Measurements from ENCODE around the gene CPHXL.
A peak's percentile ranks its signal among the peaks of the same experiment; 100 is the strongest.

CPHXL gene
- 0 reads per million in 9 experiments for total RNA-seq

DNA sequence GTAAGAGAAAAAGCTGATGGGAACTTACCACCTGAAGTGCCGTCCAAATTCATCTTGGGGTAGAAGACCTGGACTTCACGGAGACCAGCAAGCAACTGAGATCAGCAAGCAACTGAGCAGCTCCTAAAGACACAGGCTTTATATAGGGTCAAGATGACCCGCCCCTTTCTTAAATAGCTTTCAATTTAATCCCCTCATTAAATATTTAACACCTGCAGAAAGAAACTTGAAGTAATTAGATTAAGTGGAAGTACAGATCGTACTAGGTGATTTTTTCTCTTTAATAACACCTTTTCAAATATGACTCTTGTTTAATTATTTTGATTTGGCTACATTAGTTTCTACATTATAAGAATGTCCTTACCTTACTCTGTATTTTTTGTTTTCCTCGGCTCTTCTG is at the start of gene CPHXL:
CPHXL (minus strand) TSS at position 101 of the 400 bp plus-strand sequence; CDS start at position 53, 48 bp downstream.
- Mint-ChIP-seq H3K4me3 (no peak within 1 kb of the TSS), H3K27me3 (peaks cover 7 to 12% of the 10 kb centered on the region in 2 donors), H3K27ac (no peak within 1 kb of the TSS), H3K9me3 (peaks cover 0 to 9% of the 10 kb centered on the region in 2 donors), H3K4me1 (ENCODE audit: low read depth in 2 of 2) (no peaks in the 10 kb centered on the region), H3K36me3 (ENCODE audit: insufficient read depth) (no peaks in the 10 kb centered on the region)
- ATAC-seq (replicated peaks) (no peak), DNase-seq (no peak)

DNA sequence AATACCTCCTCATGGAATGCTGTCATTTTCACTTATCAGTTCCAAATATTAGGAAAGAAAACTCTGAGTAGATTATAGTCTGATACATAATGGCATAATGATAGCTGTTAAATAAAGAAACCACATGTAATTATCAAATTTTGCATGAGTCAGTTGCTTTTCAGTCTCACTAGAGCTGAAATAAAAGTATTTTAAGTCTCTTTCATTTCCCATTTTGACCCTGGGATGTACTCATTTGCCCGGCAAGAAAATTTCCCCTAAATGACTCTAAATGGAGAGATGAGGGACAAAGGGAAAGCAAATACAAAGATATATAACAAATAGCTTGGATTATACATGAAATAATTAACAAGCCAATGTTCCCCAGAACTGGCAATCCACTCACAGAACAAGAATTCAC is 47.9 kb upstream of the CPHXL start:
- no peaks in the 10 kb centered on the region for H3K4me1 Mint-ChIP-seq (ENCODE audit: low read depth in 2 of 2)
- peaks cover 34 to 52% of the 10 kb centered on the region in 2 donors for H3K27me3 Mint-ChIP-seq
- H3K36me3 Mint-ChIP-seq (ENCODE audit: insufficient read depth) = no peaks in the 10 kb centered on the region
- ATAC-seq (replicated peaks) = no peak
- H3K9me3 Mint-ChIP-seq = no peaks in the 10 kb centered on the region
- no peak for DNase-seq
- H3K4me3 Mint-ChIP-seq = no peak overlapping the region
- no peak overlapping the region for H3K27ac Mint-ChIP-seq

DNA sequence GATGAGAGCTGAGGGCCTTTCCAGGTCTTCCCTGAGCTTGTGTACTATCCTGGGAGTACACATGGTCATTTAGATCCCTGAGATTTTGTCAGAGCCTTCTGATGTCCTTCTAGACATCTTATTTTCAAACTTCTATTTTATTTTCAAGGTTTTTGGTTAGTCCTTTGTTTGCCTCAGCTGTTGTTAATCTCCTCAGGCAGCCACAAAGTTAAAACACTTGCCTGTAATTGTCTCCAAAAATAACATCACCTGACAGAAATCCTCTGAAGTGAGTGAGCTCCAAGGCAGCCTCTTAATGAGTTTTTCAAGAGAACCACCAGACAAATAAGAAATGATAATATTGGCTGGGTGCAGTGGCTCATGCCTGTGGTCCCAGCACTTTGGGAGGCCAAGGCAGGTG is 43.8 kb upstream of the CPHXL start:
- ATAC-seq (replicated peaks) (no peak), DNase-seq (no peak)
- H3K36me3 Mint-ChIP-seq (ENCODE audit: insufficient read depth) = peaks cover 2% of the 10 kb centered on the region
- no peaks in the 10 kb centered on the region for H3K4me1 Mint-ChIP-seq (ENCODE audit: low read depth in 2 of 2)
- H3K9me3 Mint-ChIP-seq = no peaks in the 10 kb centered on the region
- H3K27me3 Mint-ChIP-seq = peaks cover 12 to 24% of the 10 kb centered on the region in 2 donors
- H3K4me3 Mint-ChIP-seq = no peak overlapping the region
- no peak overlapping the region for H3K27ac Mint-ChIP-seq

DNA sequence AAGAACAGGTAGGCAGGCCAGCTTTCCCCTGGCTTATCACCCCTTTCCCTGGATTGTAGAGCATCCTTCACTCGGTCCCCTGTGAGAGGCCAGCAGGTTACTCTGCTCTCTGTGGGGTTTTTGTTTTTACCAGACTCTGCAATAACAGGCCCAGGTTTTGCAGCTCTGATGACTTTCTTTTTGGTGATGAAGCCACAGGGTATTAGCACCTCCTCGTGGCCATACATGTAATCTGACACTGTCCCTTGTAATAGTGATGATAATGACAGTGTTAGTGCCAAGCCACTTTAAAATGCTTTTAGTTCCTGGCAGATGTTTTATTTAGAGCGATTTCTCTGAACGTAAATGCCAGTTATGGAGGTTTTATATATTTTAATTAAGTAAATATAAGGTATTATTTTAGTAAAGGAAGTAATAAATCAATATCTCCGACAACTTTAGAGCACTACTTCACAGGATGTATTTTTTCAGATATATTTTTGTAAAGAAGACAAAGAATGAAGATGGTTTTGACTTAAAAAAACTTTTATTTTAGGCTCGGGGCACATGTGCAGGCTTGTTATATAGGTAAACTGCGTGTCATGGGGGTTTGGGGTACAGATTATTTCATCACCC is 38.0 kb upstream of the CPHXL start:
- Mint-ChIP-seq H3K9me3 (no peaks in the 10 kb centered on the region), H3K27me3 (peaks cover 11 to 16% of the 10 kb centered on the region in 2 donors), H3K27ac (no peak overlapping the region), H3K36me3 (ENCODE audit: insufficient read depth) (peaks cover 2% of the 10 kb centered on the region), H3K4me3 (no peak overlapping the region), H3K4me1 (ENCODE audit: low read depth in 2 of 2) (no peaks in the 10 kb centered on the region)
- peak; percentile 45 to 61 (median 51) for DNase-seq
- peak; percentile 99 for ATAC-seq (replicated peaks)

DNA sequence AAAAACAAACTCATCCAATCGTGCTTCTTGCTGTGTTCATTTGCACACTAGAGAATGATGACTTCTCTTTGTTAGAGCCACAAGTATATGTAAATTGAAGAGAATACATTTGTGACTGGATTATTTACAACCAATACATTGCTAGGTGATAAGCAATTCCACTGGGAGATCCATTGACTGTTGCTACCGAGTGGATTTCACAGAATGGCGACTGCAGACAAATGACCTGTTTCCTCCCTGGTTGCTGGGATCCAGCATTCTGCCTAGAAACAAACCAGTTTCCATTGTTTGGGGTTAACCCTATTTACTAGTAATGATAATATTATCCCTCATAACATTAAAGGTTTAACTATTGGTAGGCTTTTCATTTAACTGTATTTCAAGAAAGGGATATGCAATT is 36.9 kb upstream of the CPHXL start:
- Mint-ChIP-seq H3K27me3 (peaks cover 11 to 16% of the 10 kb centered on the region in 2 donors), H3K4me1 (ENCODE audit: low read depth in 2 of 2) (peaks cover 2% of the 10 kb centered on the region in 2 donors)

DNA sequence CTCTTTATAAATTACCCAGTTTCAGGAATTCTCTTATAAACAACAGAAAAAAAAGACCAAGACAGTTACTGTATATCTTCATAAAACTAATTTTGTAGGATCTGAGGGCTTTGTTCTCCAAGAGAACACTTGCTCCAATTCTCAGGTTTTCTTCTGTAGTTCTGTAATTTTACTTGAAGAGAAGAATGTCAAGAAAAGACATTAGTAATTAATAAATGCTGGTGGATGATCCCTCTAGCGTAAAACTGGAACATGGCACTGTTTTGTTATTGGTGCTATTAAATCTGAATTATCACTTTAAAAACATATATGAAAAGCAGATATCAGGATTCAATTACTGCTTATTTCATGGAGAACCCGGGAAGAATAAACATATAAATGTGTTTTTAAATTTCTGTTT is 36.5 kb upstream of the CPHXL start:
- Mint-ChIP-seq H3K4me1 (ENCODE audit: low read depth in 2 of 2) (peaks cover 2 to 4% of the 10 kb centered on the region in 2 donors), H3K36me3 (ENCODE audit: insufficient read depth) (no peaks in the 10 kb centered on the region), H3K27me3 (peaks cover 11 to 16% of the 10 kb centered on the region in 2 donors), H3K4me3 (no peak overlapping the region), H3K27ac (no peak overlapping the region), H3K9me3 (no peaks in the 10 kb centered on the region)
- DNase-seq = no peak
- ATAC-seq (replicated peaks) = no peak

More for the DNA sequence above, 36.9 kb upstream of the CPHXL start:
- H3K4me3 Mint-ChIP-seq = no peak overlapping the region
- no peak overlapping the region for H3K27ac Mint-ChIP-seq
- DNase-seq (no peak), ATAC-seq (replicated peaks) (no peak)
- H3K9me3 Mint-ChIP-seq = no peaks in the 10 kb centered on the region
- H3K36me3 Mint-ChIP-seq (ENCODE audit: insufficient read depth) = peaks cover 2% of the 10 kb centered on the region

DNA sequence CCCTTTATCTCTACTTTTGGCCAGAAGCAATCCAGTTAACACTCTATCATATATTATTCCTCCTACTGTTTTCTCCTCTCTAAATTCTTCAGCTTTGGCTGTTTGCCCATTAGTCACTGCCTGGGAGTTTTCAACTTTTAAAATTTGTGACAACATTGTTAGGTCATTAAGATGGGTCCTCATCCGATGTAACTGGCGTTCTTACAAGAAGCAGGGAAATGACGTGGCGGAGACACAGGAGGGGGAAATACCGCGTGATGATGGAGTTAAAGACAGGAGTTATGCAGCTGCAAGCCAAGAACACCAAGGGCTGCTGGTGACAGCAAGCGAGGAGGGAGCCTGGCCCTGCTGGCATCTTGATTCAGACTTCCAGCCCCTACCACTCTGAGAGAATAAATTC is 34.8 kb upstream of the CPHXL start:
- H3K4me3 Mint-ChIP-seq = no peak overlapping the region
- no peak overlapping the region for H3K27ac Mint-ChIP-seq
- H3K27me3 Mint-ChIP-seq = peaks cover 11 to 16% of the 10 kb centered on the region in 2 donors
- DNase-seq (no peak), ATAC-seq (replicated peaks) (no peak)
- H3K36me3 Mint-ChIP-seq (ENCODE audit: insufficient read depth) = no peaks in the 10 kb centered on the region
- no peaks in the 10 kb centered on the region for H3K9me3 Mint-ChIP-seq
- peaks cover 2 to 4% of the 10 kb centered on the region in 2 donors for H3K4me1 Mint-ChIP-seq (ENCODE audit: low read depth in 2 of 2)

DNA sequence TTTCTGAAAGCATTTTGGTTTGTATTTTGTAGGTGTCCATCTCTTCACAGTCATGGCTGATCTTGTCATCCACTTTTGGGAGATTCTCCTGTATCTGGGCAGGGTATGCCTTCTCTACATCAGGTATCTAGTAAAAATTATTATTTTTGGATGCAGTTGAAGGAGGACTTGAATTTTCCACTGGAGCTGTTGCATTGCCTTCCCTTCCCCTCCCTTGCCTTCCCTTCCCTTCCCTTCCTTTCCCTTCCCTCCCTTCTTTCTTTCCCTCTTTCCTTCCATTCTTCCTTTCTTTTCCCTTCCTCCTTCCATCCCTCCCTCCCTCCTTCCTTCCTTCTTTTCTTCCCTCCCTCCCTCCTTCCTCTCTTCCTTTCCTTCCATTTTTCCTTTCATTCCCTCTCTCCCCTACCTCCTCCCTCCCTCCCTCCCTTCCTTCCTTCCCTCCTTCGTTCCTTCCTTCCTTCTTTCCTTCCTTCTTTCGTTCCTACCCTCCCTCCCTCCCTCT is 33.8 kb upstream of the CPHXL start:
- DNase-seq (no peak), ATAC-seq (replicated peaks) (no peak)
- Mint-ChIP-seq H3K4me3 (no peak overlapping the region), H3K4me1 (ENCODE audit: low read depth in 2 of 2) (peaks cover 2 to 4% of the 10 kb centered on the region in 2 donors), H3K9me3 (no peaks in the 10 kb centered on the region), H3K36me3 (ENCODE audit: insufficient read depth) (no peaks in the 10 kb centered on the region), H3K27me3 (peaks cover 11 to 16% of the 10 kb centered on the region in 2 donors), H3K27ac (no peak overlapping the region)

DNA sequence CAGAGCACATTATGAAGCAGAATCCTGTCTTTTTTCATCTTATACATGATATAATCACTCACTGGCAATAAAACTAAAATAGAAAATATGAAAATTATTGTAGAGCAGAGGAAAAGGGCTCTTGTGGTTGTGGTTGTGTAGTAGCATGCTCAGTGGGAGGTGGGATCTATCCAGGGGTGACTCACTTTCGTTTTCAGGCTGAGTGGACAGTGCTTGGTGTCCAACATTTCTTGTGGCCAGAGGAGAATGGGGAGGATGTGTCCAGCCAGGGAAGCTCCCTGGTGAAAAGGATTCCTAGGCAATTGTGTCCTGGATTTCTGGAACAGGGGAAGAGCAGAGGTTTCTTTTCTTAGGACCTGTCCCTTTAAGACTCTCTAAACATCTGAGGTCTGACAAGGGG is 31.9 kb upstream of the CPHXL start:
- Mint-ChIP-seq H3K36me3 (ENCODE audit: insufficient read depth) (no peaks in the 10 kb centered on the region), H3K27ac (no peak overlapping the region), H3K27me3 (peaks cover 13 to 20% of the 10 kb centered on the region in 2 donors), H3K4me3 (no peak overlapping the region), H3K4me1 (ENCODE audit: low read depth in 2 of 2) (peaks cover 2 to 4% of the 10 kb centered on the region in 2 donors), H3K9me3 (no peaks in the 10 kb centered on the region)
- DNase-seq (no peak), ATAC-seq (replicated peaks) (no peak)

DNA sequence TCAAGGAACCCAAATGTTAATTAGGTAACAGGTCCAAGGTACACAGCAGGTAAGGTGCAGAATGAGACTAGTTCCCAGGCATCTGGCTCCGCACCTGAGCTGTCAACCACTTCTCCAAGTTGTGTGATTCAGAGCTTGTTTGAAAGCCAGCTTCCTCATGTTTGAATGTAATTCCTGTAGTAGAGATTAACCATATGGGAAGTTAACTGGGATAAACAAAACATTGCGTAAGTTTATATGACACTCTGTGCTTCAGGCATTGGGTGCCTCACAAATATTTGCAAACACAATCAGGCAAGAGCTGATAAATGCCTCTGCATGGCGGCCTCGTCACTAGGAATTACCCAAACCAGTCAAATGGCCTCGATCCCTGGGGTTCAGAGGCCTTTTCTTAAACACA is 27.9 kb upstream of the CPHXL start:
- Mint-ChIP-seq H3K9me3 (no peaks in the 10 kb centered on the region), H3K27ac (no peak overlapping the region), H3K4me3 (no peak overlapping the region), H3K4me1 (ENCODE audit: low read depth in 2 of 2) (peaks cover 1 to 4% of the 10 kb centered on the region in 2 donors), H3K36me3 (ENCODE audit: insufficient read depth) (no peaks in the 10 kb centered on the region), H3K27me3 (peaks cover 14 to 21% of the 10 kb centered on the region in 2 donors)
- DNase-seq (no peak), ATAC-seq (replicated peaks) (no peak)

DNA sequence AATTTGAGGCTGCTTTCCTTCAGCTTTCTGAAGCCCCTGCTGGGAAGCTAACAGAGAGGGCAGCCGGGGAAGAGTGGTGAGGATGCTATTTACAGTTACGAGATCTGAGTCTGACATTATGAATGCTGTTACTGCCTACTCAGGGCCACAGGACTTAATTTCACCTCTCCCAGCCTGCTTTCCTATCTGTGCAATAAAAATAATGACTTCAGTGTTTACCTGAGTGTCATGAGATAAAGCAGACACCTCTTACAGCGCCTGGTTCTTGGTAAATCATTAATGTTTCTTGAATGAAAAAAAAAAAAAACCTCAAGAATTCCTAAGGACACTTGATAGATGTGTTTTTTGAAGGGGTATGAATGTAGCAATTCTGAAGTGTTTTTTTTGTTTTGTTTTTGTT is 24.2 kb upstream of the CPHXL start:
- H3K36me3 Mint-ChIP-seq (ENCODE audit: insufficient read depth) = no peaks in the 10 kb centered on the region
- peaks cover 34 to 43% of the 10 kb centered on the region in 2 donors for H3K27me3 Mint-ChIP-seq
- H3K9me3 Mint-ChIP-seq = no peaks in the 10 kb centered on the region
- no peak overlapping the region for H3K27ac Mint-ChIP-seq
- ATAC-seq (replicated peaks) (no peak), DNase-seq (no peak)
- no peaks in the 10 kb centered on the region for H3K4me1 Mint-ChIP-seq (ENCODE audit: low read depth in 2 of 2)
- H3K4me3 Mint-ChIP-seq = no peak overlapping the region

DNA sequence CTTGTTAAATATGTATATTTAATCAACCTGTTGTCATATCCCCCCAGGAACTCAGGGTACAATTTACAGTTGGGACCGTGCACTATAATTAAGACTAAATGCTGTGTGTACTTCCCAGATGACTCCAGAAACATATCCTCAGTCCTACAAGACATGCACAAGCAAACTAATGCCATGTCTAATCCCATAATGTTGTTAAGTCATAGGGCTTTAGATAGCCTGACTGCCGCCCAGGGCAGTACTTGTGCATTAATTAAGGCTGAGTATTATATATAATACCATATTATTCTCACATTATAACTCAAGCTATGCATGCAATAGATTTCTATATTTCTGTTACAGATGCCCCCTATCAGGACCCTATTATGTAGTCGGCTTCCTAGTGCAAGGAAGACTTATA is 20.1 kb upstream of the CPHXL start:
- H3K36me3 Mint-ChIP-seq (ENCODE audit: insufficient read depth) = no peaks in the 10 kb centered on the region
- H3K27me3 Mint-ChIP-seq = peaks cover 51 to 57% of the 10 kb centered on the region in 2 donors
- ATAC-seq (replicated peaks) (no peak), DNase-seq (no peak)
- H3K9me3 Mint-ChIP-seq = peaks cover 0 to 2% of the 10 kb centered on the region in 2 donors
- no peaks in the 10 kb centered on the region for H3K4me1 Mint-ChIP-seq (ENCODE audit: low read depth in 2 of 2)
- H3K27ac Mint-ChIP-seq = no peak overlapping the region
- no peak overlapping the region for H3K4me3 Mint-ChIP-seq

DNA sequence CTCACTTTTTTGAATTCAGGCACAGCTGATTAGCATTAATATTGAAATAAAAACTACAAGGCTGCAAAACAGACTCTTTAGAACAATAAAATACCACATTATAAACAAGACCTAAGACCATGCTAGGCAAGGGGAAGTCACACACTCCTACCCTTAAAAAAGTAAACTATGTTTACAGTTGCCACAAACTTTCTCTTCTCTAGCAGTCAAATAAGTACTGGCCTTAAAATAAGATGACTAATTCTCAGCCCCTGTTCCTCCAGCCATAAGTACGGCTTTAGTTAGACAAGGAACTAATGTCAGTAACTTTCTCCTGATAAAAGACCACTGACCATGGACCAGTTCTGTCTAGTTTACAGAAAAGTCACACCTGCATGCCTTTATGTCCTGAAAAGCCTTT is 19.5 kb upstream of the CPHXL start:
- DNase-seq = no peak
- peaks cover 52 to 56% of the 10 kb centered on the region in 2 donors for H3K27me3 Mint-ChIP-seq
- no peaks in the 10 kb centered on the region for H3K4me1 Mint-ChIP-seq (ENCODE audit: low read depth in 2 of 2)
- no peak overlapping the region for H3K4me3 Mint-ChIP-seq
- no peak for ATAC-seq (replicated peaks)
- peaks cover 0 to 2% of the 10 kb centered on the region in 2 donors for H3K9me3 Mint-ChIP-seq
- H3K36me3 Mint-ChIP-seq (ENCODE audit: insufficient read depth) = no peaks in the 10 kb centered on the region
- H3K27ac Mint-ChIP-seq = no peak overlapping the region

DNA sequence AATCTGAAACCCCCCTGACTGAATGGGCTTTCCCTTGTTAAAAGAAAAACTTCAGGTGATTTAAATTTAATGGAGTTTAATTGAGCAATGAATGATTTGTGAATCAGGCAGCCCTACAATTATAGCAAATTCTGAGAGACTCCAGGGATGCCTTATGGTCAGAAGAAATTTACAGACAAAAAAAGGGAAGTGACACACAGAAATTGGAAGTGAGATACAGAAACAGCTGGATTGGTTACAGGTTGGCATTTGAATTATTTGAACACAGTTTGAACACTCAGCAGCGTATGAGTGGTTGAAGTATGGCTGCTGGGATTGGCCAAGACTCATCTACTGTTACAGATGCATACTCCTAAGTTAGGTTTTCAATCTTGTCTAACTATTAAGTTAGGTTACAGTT is 19.0 kb upstream of the CPHXL start:
- no peaks in the 10 kb centered on the region for H3K36me3 Mint-ChIP-seq (ENCODE audit: insufficient read depth)
- H3K4me3 Mint-ChIP-seq = no peak overlapping the region
- H3K9me3 Mint-ChIP-seq = peaks cover 0 to 2% of the 10 kb centered on the region in 2 donors
- no peak overlapping the region for H3K27ac Mint-ChIP-seq
- ATAC-seq (replicated peaks) (no peak), DNase-seq (no peak)
- peaks cover 52% of the 10 kb centered on the region in 2 donors for H3K27me3 Mint-ChIP-seq
- H3K4me1 Mint-ChIP-seq (ENCODE audit: low read depth in 2 of 2) = no peaks in the 10 kb centered on the region

Data from effector memory CD8-positive, alpha-beta T cell (primary cell).